HG02588 (cell line): ENCODE results near the gene RPS6KA2.

ENCODE experiments used
- ATAC-seq: cut with Tn5 transposase; IDR thresholded peaks from one replicate; pipeline ENCODE4 v1.9.1; 2021; ENCODE audit warnings: mild to moderate bottlenecking, moderate library complexity; ENCODE audit not compliant: unreplicated experiment

RPS6KA2 gene

DNA sequence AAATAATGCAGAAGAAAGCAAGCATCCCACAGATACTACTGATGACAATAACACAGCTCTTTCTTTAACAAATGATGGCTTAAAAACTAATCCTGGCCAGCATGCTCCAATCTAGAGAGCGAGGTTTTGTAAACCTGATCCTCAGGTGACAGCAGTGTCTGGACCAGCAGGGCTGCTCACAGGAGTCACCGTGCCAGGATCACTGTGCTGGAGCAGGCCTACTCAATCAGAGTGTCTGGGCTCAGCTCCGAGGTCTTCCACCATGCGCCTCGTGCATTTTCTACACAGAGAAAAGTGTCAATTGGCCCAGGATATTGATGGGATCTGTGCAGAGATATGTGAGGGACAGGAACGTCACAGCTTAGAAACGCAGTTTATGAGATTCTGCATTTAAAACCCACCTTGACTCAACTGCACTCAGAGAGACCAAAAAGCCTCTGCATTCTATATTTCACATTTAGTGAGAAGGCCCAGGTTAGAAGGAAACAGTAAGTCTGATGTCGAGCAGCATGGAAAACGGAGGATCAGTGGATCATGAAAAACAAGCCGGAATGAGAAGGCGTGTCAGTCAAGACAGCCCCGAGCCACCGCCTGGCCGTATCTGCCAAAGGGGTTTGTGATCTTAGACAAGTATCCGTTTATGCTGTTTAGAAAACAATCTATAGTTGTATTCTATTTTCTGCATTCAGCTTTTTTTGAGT is 48.4 kb downstream of the RPS6KA2 start:
- ATAC-seq: no peak

DNA sequence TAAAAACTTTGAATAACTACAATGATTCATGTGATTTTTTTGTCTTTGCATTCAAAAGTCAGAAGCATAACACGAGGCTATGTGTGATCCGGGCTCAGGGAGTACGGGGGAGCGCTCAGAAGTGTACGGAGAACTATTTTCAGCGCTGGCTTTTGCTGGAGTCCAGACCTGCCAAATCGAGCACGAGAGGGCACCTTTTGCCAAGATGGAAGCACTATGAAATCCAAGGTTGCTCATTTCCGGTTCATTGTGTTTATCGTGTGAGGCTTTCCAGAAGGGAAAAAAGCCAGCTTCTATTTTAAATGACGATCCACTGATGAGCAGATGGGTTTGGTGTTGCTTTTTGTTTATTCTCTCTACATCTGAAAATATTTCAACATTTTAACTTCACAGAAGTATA is 51.8 kb downstream of the RPS6KA2 start:
- no peak for ATAC-seq

DNA sequence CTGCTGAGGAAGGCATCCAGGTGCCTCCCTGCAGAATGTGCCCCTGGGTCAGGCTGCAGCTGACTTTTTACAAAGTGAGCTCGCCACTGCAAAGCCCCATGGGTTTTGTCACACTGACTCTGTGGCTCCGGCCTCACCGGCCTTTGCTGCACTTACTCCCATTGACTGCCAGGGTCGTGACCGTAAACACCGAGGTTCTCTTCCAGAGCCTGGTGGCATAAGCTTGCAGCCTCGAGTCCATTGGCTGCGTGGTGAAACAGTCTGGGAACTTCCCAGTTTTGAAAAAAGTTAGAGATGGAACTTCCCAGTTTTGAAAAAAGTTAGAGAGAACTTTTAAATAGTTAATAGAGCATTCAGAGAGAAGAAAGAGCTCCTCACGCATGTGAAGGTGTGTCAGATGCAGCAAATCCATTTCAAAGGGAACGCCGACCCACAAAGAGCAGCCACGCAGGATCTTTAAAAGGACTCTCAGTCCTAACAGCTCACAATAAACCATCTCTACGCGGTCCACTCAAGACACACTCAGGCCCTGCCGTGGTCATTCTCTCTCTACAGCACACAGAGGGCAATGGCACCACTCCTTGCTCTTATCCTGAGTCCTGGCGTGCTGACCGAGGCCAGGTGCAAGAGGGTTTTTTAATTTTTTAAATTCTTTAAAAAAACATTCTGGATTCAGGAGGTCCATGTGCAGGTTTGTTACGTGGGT is 53.4 kb downstream of the RPS6KA2 start:
- no peak for ATAC-seq

DNA sequence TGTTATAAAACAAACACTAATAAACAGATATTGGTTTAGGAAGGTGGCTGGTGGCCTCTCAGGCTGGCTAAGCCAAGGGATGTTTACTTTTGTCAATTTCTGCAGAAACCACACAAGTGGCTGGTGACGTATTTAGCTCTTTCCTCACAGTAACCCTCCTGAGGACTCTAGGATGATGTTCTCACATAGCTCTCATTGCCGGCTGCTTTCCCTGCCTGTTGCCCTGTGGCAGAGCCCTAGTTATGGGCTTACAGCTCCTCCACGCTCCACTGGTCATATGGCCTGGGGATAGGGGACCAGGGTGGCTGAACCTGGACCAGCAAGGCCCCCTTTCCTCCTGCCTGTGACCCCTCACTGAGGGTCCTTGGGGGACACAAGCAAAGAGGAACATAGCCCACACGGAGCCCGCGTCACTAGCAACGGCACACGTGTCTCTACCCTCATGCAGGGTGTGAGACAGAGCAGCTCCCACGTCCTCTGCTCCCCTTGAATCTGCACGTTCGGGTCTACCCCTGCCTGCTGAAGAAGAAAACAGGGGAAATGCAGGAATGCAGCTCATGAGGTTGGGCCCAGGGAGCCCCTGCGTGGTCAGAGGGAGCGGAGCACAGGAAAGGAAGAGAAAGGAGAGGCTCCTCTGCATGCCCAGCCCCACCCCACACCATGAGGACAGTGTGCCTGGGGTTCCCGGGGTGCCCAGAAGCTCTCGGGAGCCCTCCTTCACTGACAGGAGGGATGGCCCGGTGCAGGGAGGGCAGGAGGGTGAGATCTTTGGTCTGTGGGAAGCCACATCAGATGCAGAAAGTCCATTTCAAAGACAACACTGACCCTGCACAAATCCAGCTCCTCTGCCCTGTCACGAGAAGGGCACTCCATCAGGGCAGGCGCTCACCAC is 54.4 kb downstream of the RPS6KA2 start:
- no peak for ATAC-seq

DNA sequence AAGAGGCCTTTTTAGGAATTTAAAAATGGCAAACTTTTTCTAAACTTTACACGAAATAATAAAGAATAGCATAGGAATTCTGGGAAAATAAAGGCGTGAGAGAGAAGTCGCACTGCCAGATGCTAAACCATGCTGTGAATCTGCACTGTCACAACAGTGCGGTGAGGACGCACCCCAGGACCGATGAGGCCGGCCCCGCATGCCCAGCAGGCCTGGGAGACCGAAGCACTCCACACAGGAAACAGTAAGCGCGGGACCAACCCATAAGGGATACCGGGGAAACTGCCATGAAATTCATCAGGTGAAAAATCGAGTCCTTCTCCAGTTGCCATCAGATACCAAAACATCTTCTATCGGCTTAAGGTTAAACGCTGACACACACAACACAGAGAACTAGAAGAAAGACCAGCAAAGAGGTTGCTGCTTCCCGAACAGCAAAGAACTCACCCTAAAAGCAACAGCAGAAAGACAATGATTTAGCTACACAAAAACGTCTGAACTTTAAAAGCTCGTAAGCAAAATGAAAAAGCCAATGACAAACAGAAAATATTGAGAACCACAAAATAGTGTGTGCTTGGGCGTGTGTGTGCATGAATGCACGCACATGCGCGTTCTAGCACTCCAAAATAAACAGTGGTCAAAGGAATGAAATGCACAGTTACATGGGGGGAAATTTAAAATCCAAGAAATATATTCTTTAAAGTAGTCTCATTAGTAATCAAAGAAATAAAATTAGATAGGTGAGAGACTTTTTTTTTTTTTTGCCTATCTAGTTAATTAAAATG is 55.9 kb downstream of the RPS6KA2 start:
- ATAC-seq: no peak

DNA sequence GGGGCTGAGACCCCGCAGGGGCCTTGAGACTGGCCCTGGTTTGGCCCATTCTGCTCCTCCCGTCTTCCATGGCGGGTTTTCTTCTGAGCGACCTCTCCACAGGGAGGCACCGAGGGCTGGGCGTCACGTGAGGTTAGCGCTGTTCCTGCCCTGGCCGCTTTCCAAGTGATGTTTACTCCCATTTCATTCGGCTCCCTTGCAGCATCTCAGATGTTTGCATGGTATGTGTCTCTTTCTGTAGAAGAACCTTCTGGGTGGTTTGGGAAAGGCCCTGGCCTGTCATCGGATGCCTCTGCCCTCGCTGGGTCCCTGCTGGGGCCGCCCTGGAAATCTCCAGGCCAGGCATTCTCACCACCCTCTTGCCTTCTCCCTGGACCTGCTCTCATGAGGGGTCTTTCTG is 57.8 kb downstream of the RPS6KA2 start:
- no peak for ATAC-seq

DNA sequence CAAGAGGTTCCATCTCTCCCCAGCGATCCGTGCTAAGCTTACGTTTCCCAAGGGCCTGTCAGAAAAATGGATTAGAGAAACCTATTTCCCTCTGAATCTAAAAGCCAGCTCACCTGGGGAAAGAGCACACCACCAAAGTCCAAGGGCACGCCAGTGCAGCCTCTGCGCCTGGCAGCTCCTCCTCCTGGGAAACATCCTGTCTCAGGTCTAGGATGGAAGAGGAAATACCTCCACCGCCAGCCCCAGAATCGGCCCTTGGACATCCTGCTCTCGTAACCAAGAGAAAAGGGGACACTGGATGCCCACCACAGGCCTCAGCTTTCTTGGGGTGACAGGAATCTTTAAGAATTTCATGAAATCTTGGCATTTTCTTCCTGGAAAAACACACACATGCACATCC is 59.2 kb downstream of the RPS6KA2 start:
- no peak for ATAC-seq

DNA sequence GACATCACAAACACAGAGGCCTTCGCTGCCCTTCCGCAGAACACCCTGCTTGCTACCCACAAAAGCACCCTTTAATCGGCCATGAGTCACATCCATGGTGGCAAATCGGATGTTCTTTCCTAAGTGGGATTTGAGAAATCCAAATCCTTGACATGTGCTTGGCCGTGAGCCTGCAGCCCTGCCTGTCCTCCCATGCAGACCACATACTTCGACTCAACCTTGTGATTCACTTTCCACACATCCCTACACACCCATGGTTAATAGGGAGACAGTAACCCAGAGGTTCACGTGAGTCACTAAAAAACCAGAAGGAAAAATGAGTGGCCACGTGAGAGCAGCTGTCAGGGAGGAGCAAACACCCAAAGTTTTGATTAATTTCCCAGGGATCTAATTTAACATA is 59.9 kb downstream of the RPS6KA2 start:
- no peak for ATAC-seq

DNA sequence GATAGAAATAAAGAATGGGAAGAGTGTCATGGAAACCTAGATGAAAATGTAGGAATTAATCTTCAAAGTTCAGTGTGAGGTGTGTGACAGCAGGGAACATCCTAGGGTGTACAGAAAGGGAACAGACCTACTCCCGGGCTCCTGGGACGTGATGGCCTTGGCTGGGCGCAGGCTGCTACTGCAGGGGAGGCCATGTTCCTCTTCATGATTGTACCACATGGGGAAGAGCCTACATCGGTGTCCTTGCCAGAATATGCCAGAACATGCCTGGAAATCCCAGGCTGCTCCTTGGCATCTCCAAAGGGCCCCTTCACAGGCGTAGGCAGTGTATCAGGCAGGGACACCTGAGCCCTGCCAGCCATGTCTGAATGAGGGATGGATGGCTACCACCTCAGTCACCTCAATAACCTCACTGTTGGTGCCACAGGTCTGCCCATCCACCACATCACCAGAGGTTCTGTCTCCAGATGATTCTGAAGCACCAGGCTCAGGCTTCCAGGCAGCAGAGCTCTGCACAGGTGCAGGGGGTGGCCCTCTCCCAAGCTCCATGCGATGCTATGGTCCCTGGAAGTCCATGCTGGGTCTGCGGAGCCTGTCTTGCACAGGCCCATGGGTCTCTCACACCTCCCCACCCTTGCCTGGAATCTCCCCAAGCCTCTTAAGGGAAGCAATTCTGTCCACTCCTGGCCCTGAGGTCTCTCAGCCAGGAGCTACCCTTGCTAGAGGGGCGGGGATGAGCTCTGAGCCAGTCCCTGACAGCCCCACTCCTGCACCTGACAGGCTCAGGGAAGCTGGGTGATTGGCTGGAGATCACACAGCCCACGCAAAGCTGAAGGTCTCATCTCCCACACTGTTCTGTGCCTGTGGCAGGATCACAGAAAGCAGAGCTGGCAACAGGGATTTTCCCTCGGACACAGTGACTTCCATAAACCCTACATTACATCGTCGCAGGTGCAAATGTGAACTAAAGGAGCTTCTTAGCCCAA is 60.7 kb downstream of the RPS6KA2 start:
- no peak for ATAC-seq

DNA sequence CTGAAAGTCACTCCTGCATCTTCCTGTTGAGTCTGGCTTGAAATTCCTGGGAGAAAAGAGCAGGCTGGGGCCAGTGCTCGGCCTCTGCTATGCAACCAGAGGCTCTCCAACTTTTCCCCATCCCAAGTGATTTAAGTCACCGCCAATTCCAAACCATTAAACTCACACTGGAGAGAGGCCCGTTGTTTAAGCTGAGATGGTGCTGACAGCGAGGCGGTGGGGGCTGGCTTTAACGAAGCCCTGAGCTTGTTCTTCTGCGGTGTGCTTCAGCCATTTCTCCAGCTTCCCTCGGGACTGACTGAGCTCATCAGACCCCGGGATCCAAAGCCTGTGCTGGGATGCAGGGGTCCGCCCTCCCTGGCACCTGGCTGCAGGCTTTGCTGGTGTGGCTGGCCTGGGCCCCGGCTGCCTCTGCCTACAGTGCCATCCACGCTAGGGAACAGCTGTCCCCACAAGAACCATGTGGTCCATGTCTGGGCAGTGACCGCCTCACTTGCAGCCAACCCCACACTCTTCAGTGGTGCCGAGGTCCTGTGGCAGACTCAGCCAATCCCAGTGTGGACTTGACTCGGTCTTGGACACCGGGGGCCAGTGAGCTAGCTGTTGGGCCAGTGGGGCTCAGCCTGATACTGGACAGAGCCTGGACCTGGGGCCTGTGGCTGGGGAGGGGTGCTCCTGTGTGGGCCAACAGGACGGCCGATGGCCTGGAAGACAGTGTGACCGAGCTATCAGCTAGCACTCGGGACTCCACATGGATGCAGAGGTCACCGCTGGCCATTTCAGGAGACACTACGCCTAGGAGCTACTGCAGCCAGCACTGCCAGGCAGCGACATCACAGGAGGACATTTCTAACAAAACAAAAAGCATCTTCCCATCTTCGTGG is 61.7 kb downstream of the RPS6KA2 start:
- ATAC-seq: no peak

DNA sequence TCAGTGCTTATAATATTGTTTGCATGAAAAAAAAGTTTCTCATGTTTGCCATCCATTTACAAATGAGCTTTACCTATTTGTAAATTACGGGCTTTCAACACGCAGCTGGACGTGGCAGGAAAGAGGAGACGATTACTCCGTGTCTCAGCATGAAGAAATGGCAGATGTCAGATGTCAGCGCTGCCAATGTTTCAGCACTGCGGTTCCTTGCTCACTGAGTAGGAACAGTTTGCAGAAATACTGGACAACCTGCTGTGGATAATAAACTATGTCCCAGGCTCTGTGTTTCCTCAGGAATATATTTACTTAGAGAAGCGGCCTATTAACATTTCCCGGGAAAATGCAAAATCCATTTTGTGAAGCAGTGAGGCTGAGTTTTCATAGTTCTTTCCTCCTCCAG is 63.2 kb downstream of the RPS6KA2 start:
- ATAC-seq: no peak

DNA sequence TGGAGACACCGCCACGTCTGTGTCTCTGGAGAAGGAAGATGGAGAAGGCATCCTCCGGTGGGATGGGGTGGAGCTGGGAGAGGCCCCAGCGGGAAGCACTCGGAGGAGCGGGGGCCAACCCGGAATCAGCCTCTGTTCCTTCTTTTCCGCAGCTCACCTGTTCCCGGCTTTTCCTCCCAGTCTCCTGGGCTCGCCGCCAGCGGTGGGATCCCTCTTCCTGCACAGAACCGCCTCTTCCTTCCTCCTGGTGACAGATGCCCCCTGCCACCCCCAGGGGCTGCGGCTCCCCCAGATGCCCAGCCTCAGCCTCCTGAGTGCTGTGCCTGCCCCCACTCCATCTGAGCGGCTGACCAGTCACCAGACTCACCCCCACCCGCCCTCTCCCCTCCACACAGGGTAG is 63.9 kb downstream of the RPS6KA2 start:
- no peak for ATAC-seq

DNA sequence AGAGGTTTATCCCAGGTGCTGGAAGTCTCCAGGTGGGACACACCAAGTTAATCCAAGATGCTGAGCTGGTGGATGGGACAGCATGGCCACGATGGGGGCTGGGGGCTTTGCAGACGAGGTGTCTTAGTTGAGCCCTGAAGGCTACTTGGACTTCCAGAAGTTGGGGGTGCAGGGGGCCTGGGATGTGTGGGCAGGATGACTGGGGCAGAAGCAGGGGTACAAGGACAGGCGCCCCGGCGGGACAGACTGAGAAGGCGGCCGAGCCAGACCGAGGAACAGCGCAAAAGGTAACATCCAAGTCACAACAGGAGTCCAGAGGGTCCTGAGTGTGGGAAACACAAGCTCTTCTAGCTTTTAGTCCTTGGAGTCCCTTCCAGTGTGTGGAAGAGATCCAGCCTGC is 64.3 kb downstream of the RPS6KA2 start:
- no peak for ATAC-seq

DNA sequence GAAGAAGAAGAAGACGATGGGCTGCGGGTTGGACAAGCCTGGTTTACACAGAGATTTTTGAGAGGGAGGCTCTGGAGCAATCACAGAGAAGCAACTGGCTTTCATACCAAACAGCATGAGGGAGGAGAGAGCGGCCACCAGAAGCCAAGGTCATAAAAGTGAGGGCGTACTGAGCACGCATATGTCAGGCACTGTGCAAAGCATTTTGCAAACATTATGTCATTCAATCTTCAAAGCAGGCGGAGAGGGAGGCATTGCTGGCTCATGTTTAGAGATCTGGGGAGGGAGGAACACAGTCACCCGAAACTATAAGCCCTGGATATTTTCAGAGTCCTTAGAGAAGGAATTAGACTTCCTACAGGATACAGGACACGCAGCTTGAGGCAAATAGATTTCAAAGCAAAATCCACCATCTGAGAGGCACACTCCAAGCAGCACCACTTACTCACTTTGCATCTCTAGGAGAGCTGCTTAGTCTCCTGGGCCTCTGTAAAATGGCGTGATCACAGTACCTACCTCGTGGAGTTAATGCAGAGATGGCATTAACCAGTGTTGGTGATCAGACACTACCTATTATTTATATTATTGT is 65.2 kb downstream of the RPS6KA2 start:
- ATAC-seq: no peak

DNA sequence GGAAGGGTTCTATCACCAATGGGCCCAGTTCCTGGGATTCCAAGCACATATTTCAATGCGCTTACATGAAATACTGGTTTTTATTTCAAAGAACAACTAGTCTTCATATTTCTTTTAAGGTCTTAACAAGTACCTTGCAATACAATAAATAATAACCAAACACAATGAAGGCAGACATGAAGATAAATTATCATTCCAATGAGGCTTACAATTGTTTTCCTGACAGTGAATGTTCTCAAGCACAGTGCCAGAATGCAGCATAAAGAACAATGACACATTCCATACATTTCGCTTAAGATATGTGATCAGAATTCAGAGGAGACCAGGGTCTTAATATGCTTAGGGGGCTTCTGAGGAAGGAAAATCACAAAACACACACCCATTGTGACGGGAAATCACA is 66.8 kb downstream of the RPS6KA2 start:
- no peak for ATAC-seq

DNA sequence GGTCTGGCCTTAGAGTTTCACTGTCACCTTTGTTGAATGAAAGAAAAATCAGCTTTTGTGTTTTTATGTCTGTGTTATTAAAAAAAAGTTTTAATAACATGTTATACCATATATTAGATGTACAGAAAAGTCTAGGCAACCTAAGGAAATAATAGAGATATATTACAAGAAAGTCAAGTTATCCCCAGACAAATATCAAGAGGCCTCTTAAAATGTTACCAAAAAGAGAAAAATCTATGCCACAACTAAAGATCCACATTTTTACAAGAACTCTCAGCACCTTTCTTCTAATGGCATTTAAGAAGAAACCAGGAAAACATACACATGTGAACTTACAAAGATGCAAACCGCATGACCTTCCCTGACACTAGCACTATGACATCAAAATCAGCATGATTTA is 67.4 kb downstream of the RPS6KA2 start:
- no peak for ATAC-seq

DNA sequence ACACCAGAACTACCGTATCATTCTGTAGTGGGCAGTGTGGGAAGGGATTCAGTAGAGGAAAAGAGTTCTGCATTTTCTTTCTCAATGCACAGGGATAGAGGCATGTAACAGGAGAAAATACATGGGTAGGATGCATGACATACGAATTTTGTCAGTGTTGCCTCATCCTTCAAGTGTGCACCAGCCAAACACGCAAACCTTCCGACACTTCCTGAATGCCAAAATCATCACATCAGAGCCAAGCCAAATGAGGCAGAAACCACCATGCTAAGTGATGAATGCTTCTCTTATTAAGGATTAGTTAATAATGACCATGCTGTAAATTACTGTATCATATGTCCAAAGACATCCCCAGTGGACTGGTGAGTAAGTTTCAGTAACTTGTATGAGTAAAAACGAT is 67.8 kb downstream of the RPS6KA2 start:
- no peak for ATAC-seq
